Measurements from ENCODE around the gene KIAA1614.

KIAA1614 gene

GRCh38 chr1:180924939-180925338 lies 12.2 kb downstream of the KIAA1614 start:
- DNase-seq (ENCODE audit: low spot score): no peak

- no peak for DNase-seq (ENCODE audit: low spot score)
Measured at GRCh38 chr1:180925471-180926051, 12.9 kb downstream of the KIAA1614 start.

- DNase-seq (ENCODE audit: low spot score): peak; percentile 91
Measured at GRCh38 chr1:180926164-180926981, 13.7 kb downstream of the KIAA1614 start.

GRCh38 chr1:180927348-180927747 lies 14.7 kb downstream of the KIAA1614 start:
- DNase-seq (ENCODE audit: low spot score): no peak

- no peak for DNase-seq (ENCODE audit: low spot score)
Measured at GRCh38 chr1:180927841-180928240, 15.1 kb downstream of the KIAA1614 start.

- no peak for DNase-seq (ENCODE audit: low spot score)
Measured at GRCh38 chr1:180928331-180929230, 15.9 kb downstream of the KIAA1614 start.

- DNase-seq (ENCODE audit: low spot score): no peak
Measured at GRCh38 chr1:180929389-180929788, 16.7 kb downstream of the KIAA1614 start.

GRCh38 chr1:180930687-180931086 lies 18.0 kb downstream of the KIAA1614 start:
- DNase-seq (ENCODE audit: low spot score): no peak

- DNase-seq (ENCODE audit: low spot score): no peak
Measured at GRCh38 chr1:180931529-180931928, 18.8 kb downstream of the KIAA1614 start.

- no peak for DNase-seq (ENCODE audit: low spot score)
Measured at GRCh38 chr1:180932378-180932777, 19.7 kb downstream of the KIAA1614 start.

GRCh38 chr1:180933141-180933540 lies 20.4 kb downstream of the KIAA1614 start:
- no peak for DNase-seq (ENCODE audit: low spot score)

- no peak for DNase-seq (ENCODE audit: low spot score)
Measured at GRCh38 chr1:180934563-180934962, 21.9 kb downstream of the KIAA1614 start.

GRCh38 chr1:180935326-180936109 lies 22.8 kb downstream of the KIAA1614 start:
- DNase-seq (ENCODE audit: low spot score): no peak

GRCh38 chr1:180936110-180937011 lies 23.7 kb downstream of the KIAA1614 start:
- no peak for DNase-seq (ENCODE audit: low spot score)

GRCh38 chr1:180937012-180937372 lies 24.3 kb downstream of the KIAA1614 start:
- DNase-seq (ENCODE audit: low spot score): no peak

- no peak for DNase-seq (ENCODE audit: low spot score)
Measured at GRCh38 chr1:180937624-180938225, 25.0 kb downstream of the KIAA1614 start.

- no peak for DNase-seq (ENCODE audit: low spot score)
Measured at GRCh38 chr1:180939073-180939710, 26.5 kb downstream of the KIAA1614 start.

- no peak for DNase-seq (ENCODE audit: low spot score)
Measured at GRCh38 chr1:180939711-180940103, 27.0 kb downstream of the KIAA1614 start.

GRCh38 chr1:180940445-180940844 lies 27.7 kb downstream of the KIAA1614 start:
- no peak for DNase-seq (ENCODE audit: low spot score)
